Heart left ventricle (tissue), 16 donors: ENCODE data around the gene PRELID3B. TPM values are rescaled to one million over a fixed set of nuclear protein-coding genes. Genes with fewer than 3 reads are reported as not detected.

Experiments used
- ATAC-seq, 4 donors: fragments of 200-7000 bp; cut with Tn5 transposase; one replicate each; pipeline ENCODE4 v1.9.1; 2020 to 2022; ENCODE audit warnings: moderate library complexity in 4 of 4, mild to moderate bottlenecking in 3 of 4, moderate number of reproducible peaks in 1 of 4
- DNase-seq, 5 donors: peaks; one replicate each; pipeline ENCODE4 v3.0.0-alpha.2; 2020
- H3K27ac ChIP-seq, 12 donors: fragments of 200-600 bp; sonication (generic) in 4 of 12; one replicate each; pipeline versions ENCODE4 v1.5.0 to v1.8.0; 2016 to 2022; ENCODE audit warnings: mild to moderate bottlenecking in 2 of 12
- H3K27me3 ChIP-seq, 9 donors: fragments of 200-600 bp; sonication (generic) in 2 of 9; one replicate each; pipeline versions ENCODE4 v1.5.1 to v1.8.0; 2016 to 2022; ENCODE audit warnings: mild to moderate bottlenecking in 3 of 9
- H3K36me3 ChIP-seq, 9 donors: fragments of 200-600 bp; sonication (generic) in 2 of 9; one replicate each; pipeline versions ENCODE4 v1.5.0 to v1.8.0; 2018 to 2022; ENCODE audit warnings: mild to moderate bottlenecking in 2 of 9
- H3K4me1 ChIP-seq, 12 donors: fragments of 200-600 bp; sonication (generic) in 4 of 12; one replicate each; pipeline versions ENCODE4 v1.5.0 to v1.8.0; 2016 to 2022; ENCODE audit warnings: mild to moderate bottlenecking in 3 of 12
- H3K4me3 ChIP-seq, 12 donors: fragments of 200-600 bp; sonication (generic) in 4 of 12; one replicate each; pipeline versions ENCODE4 v1.5.0 to v1.8.0; 2017 to 2022; ENCODE audit warnings: mild to moderate bottlenecking in 9 of 12, moderate library complexity in 4 of 12
- H3K9me3 ChIP-seq, 12 donors: fragments of 200-600 bp; sonication (generic) in 4 of 12; one replicate each; pipeline versions ENCODE4 v1.5.0 to v1.8.0; 2016 to 2022; ENCODE audit warnings: mild to moderate bottlenecking in 1 of 12
- POLR2A ChIP-seq, 2 donors: fragments of 450-650 bp; IDR thresholded peaks; one replicate each; pipeline ENCODE4 v1.6.1; 2017; ENCODE audit warnings: antibody characterized with exemption in 2 of 2, mild to moderate bottlenecking in 2 of 2, moderate library complexity in 2 of 2
- WGBS, 4 donors: extraction: QIAGEN DNeasy Blood & Tissue Kit in 2 of 4; methylation state at CpG; one replicate each; pipeline versions ENCODE4 v1.1.5 to v1.1.7; 2013 to 2018; 5-methylcytosine and 5-hydroxymethylcytosine counted together
- intact Hi-C, 10 donors: fragments of 100-400 bp; cut with DNase I; formaldehyde crosslinking; loops; one replicate each; pipeline versions ENCODE4 v1.11.1 to v1.14.2; 2022
- polyA plus RNA-seq, 2 donors: library from polyadenylated mRNA; stranded (reverse); fragments of 200-250 nt; gene quantifications; one replicate each; pipeline ENCODE4 v1.2.3, GENCODE V29; 2013
- total RNA-seq, 9 donors: library from RNA; depleted of rRNA in 2 of 9; stranded (reverse); fragments of >200 nt in 2 of 9; fragmentation: NEBNext Ultra II Directional in 3 of 9; extraction: Animal tissue kit (Norgen Biotek cat#: 25700) in 3 of 9; gene quantifications; one replicate each; pipeline versions ENCODE4 v1.1.0 to v1.2.4, GENCODE V29; 2016 to 2023
- TF ChIP-seq, protein P1 (sequence below), 12 donors: fragments of 200-600 bp; sonication (generic) in 4 of 12; IDR thresholded peaks; one replicate each; pipeline versions ENCODE4 v1.5.0 to v1.8.0; 2018 to 2022; ENCODE audit warnings: antibody characterized with exemption in 12 of 12, mild to moderate bottlenecking in 5 of 12
- donor health status: ischemic (EF 13 %, LVEDD 7.1; RV severe dilation, severe dysfunction).
- donor health status: healthy with polysubstance abuse.
- donor health status: DM: no; HTN: yes; CAD: no.
- donor health status: DM: no; HTN: no; CAD: no.
- donor health status: ischemic (EF 25% LVEDD 6.9; RV normal size, moderate dysfunction).
- donor health status: ischemic (EF 25% LVEDD 5.7; RV mildly dilated, moderate dysfunction).
- donor health status: healthy.
- donor health status: DM: yes; HTN: yes; CAD: no.
- donor health status: ischemic (EF 35%, LVEDD 5.7; RV mildly dilated, moderate dysfunction).
- donor health status: nonischemic (EF 11% LVEDD 7.7; RV severe dilation, severe dysfunction).
- donor health status: DM: yes; HTN: yes; CAD: no.
- donor health status: PGD.
- donor health status: ischemic (EF 29% LVEDD 5.4; RV normal size, mild dysfunction).
- donor health status: nonischemic (EF 23%, LVEDD 6.1; RV moderate dilation, normal function).

PRELID3B gene
- total and polyA plus RNA-seq, 11 donors, result 14.1 to 51.0 (median 43.2) TPM

- DNase-seq (no peak), ATAC-seq (no peak)
- H3K27ac ChIP-seq, result no peak overlapping the region
- H3K9me3 ChIP-seq, result no peaks in the 10 kb centered on the region
- H3K4me1 ChIP-seq, result peaks cover 1 to 21% (median 8%) of the 10 kb centered on the region in 12 donors
- H3K4me3 ChIP-seq, result no peak overlapping the region
- no peak for TF ChIP-seq POLR2A (IDR thresholded peaks at IDR 0.05)
- TF ChIP-seq, protein P1, sequence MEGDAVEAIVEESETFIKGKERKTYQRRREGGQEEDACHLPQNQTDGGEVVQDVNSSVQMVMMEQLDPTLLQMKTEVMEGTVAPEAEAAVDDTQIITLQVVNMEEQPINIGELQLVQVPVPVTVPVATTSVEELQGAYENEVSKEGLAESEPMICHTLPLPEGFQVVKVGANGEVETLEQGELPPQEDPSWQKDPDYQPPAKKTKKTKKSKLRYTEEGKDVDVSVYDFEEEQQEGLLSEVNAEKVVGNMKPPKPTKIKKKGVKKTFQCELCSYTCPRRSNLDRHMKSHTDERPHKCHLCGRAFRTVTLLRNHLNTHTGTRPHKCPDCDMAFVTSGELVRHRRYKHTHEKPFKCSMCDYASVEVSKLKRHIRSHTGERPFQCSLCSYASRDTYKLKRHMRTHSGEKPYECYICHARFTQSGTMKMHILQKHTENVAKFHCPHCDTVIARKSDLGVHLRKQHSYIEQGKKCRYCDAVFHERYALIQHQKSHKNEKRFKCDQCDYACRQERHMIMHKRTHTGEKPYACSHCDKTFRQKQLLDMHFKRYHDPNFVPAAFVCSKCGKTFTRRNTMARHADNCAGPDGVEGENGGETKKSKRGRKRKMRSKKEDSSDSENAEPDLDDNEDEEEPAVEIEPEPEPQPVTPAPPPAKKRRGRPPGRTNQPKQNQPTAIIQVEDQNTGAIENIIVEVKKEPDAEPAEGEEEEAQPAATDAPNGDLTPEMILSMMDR (IDR thresholded peaks at IDR 0.05), result no peak
- peaks cover 0 to 18% (median 0%) of the 10 kb centered on the region in 9 donors for H3K27me3 ChIP-seq
- WGBS, 4 donors, result 89 to 94% (median 92%) methylated on average over 3 of the region's 3 CpGs
- no peaks in the 10 kb centered on the region for H3K36me3 ChIP-seq
- intact Hi-C loops, result loop anchor here in 1 of 10 donors (10.0 kb wide), 1 partner anchor 172 kb away; no protein-coding TSS in a partner anchor
These were observed 4.3 kb upstream of the PRELID3B start for GRCh38 chr20:59046862-59047261.

DNA sequence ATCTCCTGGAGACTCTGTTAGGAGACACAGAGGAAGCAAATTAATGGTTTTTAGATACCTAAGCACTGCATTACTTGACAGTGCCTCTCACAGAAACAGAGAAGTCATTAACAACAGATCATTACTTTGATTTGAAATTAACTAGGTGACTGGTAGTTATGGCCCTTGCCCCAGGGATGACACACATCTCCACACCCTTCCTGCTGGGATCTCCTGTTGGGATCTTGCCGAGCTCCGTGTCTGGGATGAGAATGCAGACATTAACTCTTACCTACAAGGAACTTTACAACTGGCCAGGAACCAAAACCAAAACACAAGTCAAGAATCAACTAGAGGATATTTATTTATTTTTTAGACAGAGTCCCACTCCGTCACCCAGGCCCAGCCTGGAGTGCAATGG, 2.2 kb upstream of the PRELID3B start:
- WGBS, 4 donors, result 60 to 84% (median 71%) methylated on average over 3 of the region's 3 CpGs
- Histone ChIP-seq H3K9me3 (no peaks in the 10 kb centered on the region), H3K36me3 (peaks cover 0 to 8% (median 0%) of the 10 kb centered on the region in 9 donors), H3K27me3 (peaks cover 0 to 4% (median 0%) of the 10 kb centered on the region in 9 donors), H3K27ac (no peak overlapping the region), H3K4me3 (no peak overlapping the region), H3K4me1 (peaks cover 9 to 41% (median 24%) of the 10 kb centered on the region in 12 donors)
- TF ChIP-seq, protein P1 (IDR thresholded peaks at IDR 0.05), result no peak
- no peak for TF ChIP-seq POLR2A (IDR thresholded peaks at IDR 0.05)
- DNase-seq (no peak), ATAC-seq (no peak)
- intact Hi-C loops, result loop anchor here in 5 of 10 donors (5.0 to 10.0 kb wide), 3 partner anchors 152 to 170 kb away; no protein-coding TSS in a partner anchor

GRCh38 chr20:59044295-59044694, 1.7 kb upstream of the PRELID3B start:
- DNase-seq (no peak), ATAC-seq (no peak)
- Histone ChIP-seq H3K27ac (peak overlapping the region in 2 of 12 donors; percentile 79 to 87), H3K27me3 (peaks cover 0 to under 1% (median 0%) of the 10 kb centered on the region in 9 donors), H3K9me3 (no peaks in the 10 kb centered on the region), H3K4me1 (peaks cover 9 to 46% (median 27%) of the 10 kb centered on the region in 12 donors), H3K36me3 (peaks cover 0 to 8% (median 0%) of the 10 kb centered on the region in 9 donors), H3K4me3 (no peak overlapping the region)
- intact Hi-C loops, result loop anchor here in 5 of 10 donors (5.0 to 10.0 kb wide), 3 partner anchors 152 to 169 kb away; no protein-coding TSS in a partner anchor
- no peak for TF ChIP-seq POLR2A (IDR thresholded peaks at IDR 0.05)
- TF ChIP-seq, protein P1 (IDR thresholded peaks at IDR 0.05), result no peak
- 82 to 93% (median 87%) methylated on average over 3 of the region's 3 CpGs for WGBS, 4 donors

- H3K27ac ChIP-seq, result peak overlapping the region in 7 of 12 donors; percentile 15 to 91 (median 84)
These were observed 1.1 kb upstream of the PRELID3B start for GRCh38 chr20:59043698-59044097.

More at GRCh38 chr20:59043698-59044097, 1.1 kb upstream of the PRELID3B start:
- Histone ChIP-seq H3K27me3 (no peaks in the 10 kb centered on the region), H3K9me3 (no peaks in the 10 kb centered on the region), H3K4me3 (no peak overlapping the region), H3K36me3 (peaks cover 0 to 8% (median 0%) of the 10 kb centered on the region in 9 donors), H3K4me1 (peaks cover 9 to 51% (median 28%) of the 10 kb centered on the region in 12 donors)
- TF ChIP-seq, protein P1 (IDR thresholded peaks at IDR 0.05), result no peak
- no peak for TF ChIP-seq POLR2A (IDR thresholded peaks at IDR 0.05)
- intact Hi-C loops, result loop anchor here in 5 of 10 donors (5.0 to 10.0 kb wide), 3 partner anchors 151 to 169 kb away; no protein-coding TSS in a partner anchor
- no peak for DNase-seq
- 81 to 85% (median 82%) methylated on average over 3 of the region's 3 CpGs for WGBS, 4 donors
- ATAC-seq, result no peak
